Ishikawa (cell line): Measurements from ENCODE around the gene INPP4B.

Experiments used
- CEBPB ChIP-seq: IDR thresholded peaks from 2 replicates; pipeline ENCODE4 v1.6.1; 2012
- CREB1 ChIP-seq: IDR thresholded peaks from 2 replicates; pipeline ENCODE4 v1.6.1; 2012; ENCODE audit warnings: low read depth
- EGR1 ChIP-seq: IDR thresholded peaks from 2 replicates; pipeline ENCODE4 v1.6.1; 2012
- EP300 ChIP-seq: IDR thresholded peaks from 2 replicates; pipeline ENCODE4 v1.6.1; 2012; ENCODE audit warnings: borderline replicate concordance
- FOXM1 ChIP-seq: IDR thresholded peaks from 2 replicates; pipeline ENCODE4 v1.6.1; 2012; ENCODE audit warnings: low read depth, borderline replicate concordance
- MAX ChIP-seq: IDR thresholded peaks from 2 replicates; pipeline ENCODE4 v1.6.1; 2012
- NFIC ChIP-seq: IDR thresholded peaks from 2 replicates; pipeline ENCODE4 v1.6.1; 2012
- RAD21 ChIP-seq: IDR thresholded peaks from 2 replicates; pipeline ENCODE4 v1.6.1; 2012; ENCODE audit warnings: low read depth
- TAF1 ChIP-seq: IDR thresholded peaks from 2 replicates; pipeline ENCODE4 v1.6.1; 2012; ENCODE audit warnings: low read depth, mild to moderate bottlenecking
- TCF12 ChIP-seq: IDR thresholded peaks from 2 replicates; pipeline ENCODE4 v1.6.1; 2012; ENCODE audit warnings: low read depth
- TEAD4 ChIP-seq: IDR thresholded peaks from 2 replicates; pipeline ENCODE4 v1.6.1; 2012
- USF1 ChIP-seq: IDR thresholded peaks from 2 replicates; pipeline ENCODE4 v1.6.1; 2012
- YY1 ChIP-seq: IDR thresholded peaks from 2 replicates; pipeline ENCODE4 v1.6.1; 2012; ENCODE audit warnings: low read depth
- ZBTB7A ChIP-seq: IDR thresholded peaks from 2 replicates; pipeline ENCODE4 v1.6.1; 2012; ENCODE audit warnings: low read depth
- TF ChIP-seq, protein P1 (sequence below): IDR thresholded peaks from 2 replicates; pipeline ENCODE4 v1.6.1; 2012; ENCODE audit warnings: low read depth, mild to moderate bottlenecking

The INPP4B gene

GRCh38 chr4:142595222-142595871, 250.8 kb downstream of the INPP4B start:
- TF ChIP-seq USF1 (no peak), TAF1 (no peak), TCF12 (no peak), RAD21 (no peak), ZBTB7A (no peak), TEAD4 (no peak), CEBPB (no peak), YY1 (no peak), EP300 (no peak), EGR1 (no peak), FOXM1 (no peak), MAX (no peak), NFIC (no peak), CREB1 (no peak)
- TF ChIP-seq, protein P1, sequence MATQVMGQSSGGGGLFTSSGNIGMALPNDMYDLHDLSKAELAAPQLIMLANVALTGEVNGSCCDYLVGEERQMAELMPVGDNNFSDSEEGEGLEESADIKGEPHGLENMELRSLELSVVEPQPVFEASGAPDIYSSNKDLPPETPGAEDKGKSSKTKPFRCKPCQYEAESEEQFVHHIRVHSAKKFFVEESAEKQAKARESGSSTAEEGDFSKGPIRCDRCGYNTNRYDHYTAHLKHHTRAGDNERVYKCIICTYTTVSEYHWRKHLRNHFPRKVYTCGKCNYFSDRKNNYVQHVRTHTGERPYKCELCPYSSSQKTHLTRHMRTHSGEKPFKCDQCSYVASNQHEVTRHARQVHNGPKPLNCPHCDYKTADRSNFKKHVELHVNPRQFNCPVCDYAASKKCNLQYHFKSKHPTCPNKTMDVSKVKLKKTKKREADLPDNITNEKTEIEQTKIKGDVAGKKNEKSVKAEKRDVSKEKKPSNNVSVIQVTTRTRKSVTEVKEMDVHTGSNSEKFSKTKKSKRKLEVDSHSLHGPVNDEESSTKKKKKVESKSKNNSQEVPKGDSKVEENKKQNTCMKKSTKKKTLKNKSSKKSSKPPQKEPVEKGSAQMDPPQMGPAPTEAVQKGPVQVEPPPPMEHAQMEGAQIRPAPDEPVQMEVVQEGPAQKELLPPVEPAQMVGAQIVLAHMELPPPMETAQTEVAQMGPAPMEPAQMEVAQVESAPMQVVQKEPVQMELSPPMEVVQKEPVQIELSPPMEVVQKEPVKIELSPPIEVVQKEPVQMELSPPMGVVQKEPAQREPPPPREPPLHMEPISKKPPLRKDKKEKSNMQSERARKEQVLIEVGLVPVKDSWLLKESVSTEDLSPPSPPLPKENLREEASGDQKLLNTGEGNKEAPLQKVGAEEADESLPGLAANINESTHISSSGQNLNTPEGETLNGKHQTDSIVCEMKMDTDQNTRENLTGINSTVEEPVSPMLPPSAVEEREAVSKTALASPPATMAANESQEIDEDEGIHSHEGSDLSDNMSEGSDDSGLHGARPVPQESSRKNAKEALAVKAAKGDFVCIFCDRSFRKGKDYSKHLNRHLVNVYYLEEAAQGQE, result no peak

- TF ChIP-seq USF1, result no peak
- TF ChIP-seq, protein P1, result no peak
- no peak for TF ChIP-seq CEBPB
- no peak for TF ChIP-seq EP300
- TF ChIP-seq TEAD4, result no peak
- no peak for TF ChIP-seq TAF1
- no peak for TF ChIP-seq MAX
- TF ChIP-seq EGR1, result no peak
- TF ChIP-seq FOXM1, result no peak
- TF ChIP-seq ZBTB7A, result no peak
- no peak for TF ChIP-seq RAD21
- TF ChIP-seq TCF12, result no peak
- TF ChIP-seq YY1, result no peak
Measured at GRCh38 chr4:142585411-142585810, 260.7 kb downstream of the INPP4B start.

GRCh38 chr4:142583708-142584107, 262.4 kb downstream of the INPP4B start:
- no peak for TF ChIP-seq ZBTB7A
- TF ChIP-seq MAX, result no peak
- TF ChIP-seq TAF1, result no peak
- no peak for TF ChIP-seq YY1
- TF ChIP-seq TCF12, result no peak
- TF ChIP-seq NFIC, result no peak
- no peak for TF ChIP-seq RAD21
- TF ChIP-seq USF1, result no peak
- TF ChIP-seq, protein P1, result no peak
- no peak for TF ChIP-seq EP300
- TF ChIP-seq FOXM1, result no peak
- no peak for TF ChIP-seq EGR1
- TF ChIP-seq CEBPB, result no peak

DNA sequence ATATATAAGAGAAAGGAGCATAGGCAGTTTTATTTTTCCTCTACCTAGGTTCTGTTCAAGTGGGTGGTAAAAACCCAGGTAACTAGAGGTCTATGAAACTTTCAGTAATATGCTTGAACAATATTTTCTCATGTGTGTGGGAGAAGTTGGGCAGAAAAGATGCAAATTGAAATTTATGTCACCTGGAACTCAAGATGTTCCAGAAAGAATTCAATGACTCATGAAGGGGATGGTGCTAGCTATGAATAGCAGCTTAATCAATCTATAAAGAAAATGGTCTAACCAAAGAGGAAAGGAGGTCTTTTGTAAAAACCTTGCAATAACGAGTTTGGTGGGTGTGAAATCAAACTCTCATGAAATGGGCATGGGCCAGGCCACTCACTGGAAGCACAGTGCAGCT, 263.8 kb downstream of the INPP4B start:
- TF ChIP-seq YY1 (no peak), USF1 (no peak), RAD21 (no peak), CREB1 (no peak), CEBPB (no peak), EP300 (no peak), MAX (no peak), TCF12 (no peak), TEAD4 (no peak), FOXM1 (no peak), ZBTB7A (no peak), TAF1 (no peak), EGR1 (no peak), NFIC (no peak)
- TF ChIP-seq, protein P1, result no peak
